GM21447 (cell line): ENCODE measurements around the gene ATOSA.
A peak's percentile ranks its signal among the peaks of the same experiment; 100 is the strongest.

ENCODE experiments used
- ATAC-seq: cut with Tn5 transposase; IDR thresholded peaks from one replicate; pipeline ENCODE4 v1.9.1; 2021; ENCODE audit not compliant: unreplicated experiment

The ATOSA gene

GRCh38 chr15:52679232-52680040 lies at the start of gene ATOSA:
TSS of gene ATOSA (minus strand) at chr15:52679388. CDS start at chr15:52678021, 1,367 bp downstream.
- peak; percentile 58 for ATAC-seq

- no peak for ATAC-seq
These were observed 49.7 kb upstream of the ATOSA start for GRCh38 chr15:52728899-52729298.

- no peak for ATAC-seq
These were observed 48.6 kb upstream of the ATOSA start for GRCh38 chr15:52727815-52728214.

GRCh38 chr15:52726195-52726594 lies 47.0 kb upstream of the ATOSA start:
- no peak for ATAC-seq

GRCh38 chr15:52718551-52718950 lies 39.4 kb upstream of the ATOSA start:
- no peak for ATAC-seq

GRCh38 chr15:52717924-52718323 lies 38.7 kb upstream of the ATOSA start:
- no peak for ATAC-seq

- no peak for ATAC-seq
These were observed 38.3 kb upstream of the ATOSA start for GRCh38 chr15:52717481-52717880.

- ATAC-seq, result no peak
These were observed 37.3 kb upstream of the ATOSA start for GRCh38 chr15:52716536-52716935.

GRCh38 chr15:52715411-52715810 lies 36.2 kb upstream of the ATOSA start:
- no peak for ATAC-seq

GRCh38 chr15:52714968-52715367 lies 35.8 kb upstream of the ATOSA start:
- no peak for ATAC-seq

GRCh38 chr15:52710708-52711389 lies 31.7 kb upstream of the ATOSA start:
- ATAC-seq, result no peak

- ATAC-seq, result peak; percentile 60
These were observed 31.0 kb upstream of the ATOSA start for GRCh38 chr15:52710050-52710707.

- peak; percentile 89 for ATAC-seq
These were observed 30.2 kb upstream of the ATOSA start for GRCh38 chr15:52709187-52709981.

- no peak for ATAC-seq
These were observed 26.9 kb upstream of the ATOSA start for GRCh38 chr15:52706091-52706490.

- ATAC-seq, result no peak
These were observed 23.2 kb upstream of the ATOSA start for GRCh38 chr15:52702390-52702789.

- ATAC-seq, result no peak
These were observed 20.3 kb upstream of the ATOSA start for GRCh38 chr15:52699457-52699856.

GRCh38 chr15:52698514-52698913 lies 19.3 kb upstream of the ATOSA start:
- no peak for ATAC-seq

- ATAC-seq, result no peak
These were observed 17.9 kb upstream of the ATOSA start for GRCh38 chr15:52697051-52697450.

GRCh38 chr15:52695154-52695553 lies 16.0 kb upstream of the ATOSA start:
- no peak for ATAC-seq

GRCh38 chr15:52689562-52689961 lies 10.4 kb upstream of the ATOSA start:
- no peak for ATAC-seq

- ATAC-seq, result peak; percentile 53
These were observed 4.4 kb upstream of the ATOSA start for GRCh38 chr15:52683580-52683979.
